HEK293 (cell line): ENCODE measurements around the gene ZNF229.
"Not testable (repeated sequence)": the region's sequence is repeated elsewhere in the genome, so short reads cannot be mapped to it uniquely, and the experiment has no call there.

Experiments used
- CTCF ChIA-PET: fragments of 350-600 bp; formaldehyde crosslinking; extraction: SDS; loops from one replicate; lab custom pipeline; 2021; ENCODE audit warnings: antibody characterized with exemption; lab: Yijun Ruan, JAX
- POLR2A ChIA-PET: fragments of 300-600 bp; formaldehyde crosslinking; extraction: SDS; loops from one replicate; lab custom pipeline; 2020; ENCODE audit warnings: antibody characterized with exemption, inconsistent platforms; lab: Yijun Ruan, JAX
- H3K27ac ChIP-seq: fragments of 200-500 bp; sonication (Bioruptor generic); 2 replicates; pipeline ENCODE4 v1.5.1; 2014; ENCODE audit warnings: low read depth, low read length, control low read depth, inconsistent platforms; ENCODE audit errors: extremely low read depth
- H3K36me3 ChIP-seq, 2 experiments: fragments of 200-500 bp in 1 of 2; sonication (Bioruptor generic) in 1 of 2; 1 replicate in 1 of 2; 2 replicates in 1 of 2; pipeline ENCODE4 v1.5.1; 2014 to 2017; ENCODE audit warnings: inconsistent platforms in 2 of 2, low read length in 2 of 2; ENCODE audit not compliant: control insufficient read depth in 2 of 2, insufficient read depth in 1 of 2
- H3K4me1 ChIP-seq: fragments of 200-500 bp; sonication (Bioruptor generic); 2 replicates; pipeline ENCODE4 v1.5.1; 2014; ENCODE audit warnings: mild to moderate bottlenecking, low read length, inconsistent platforms; ENCODE audit not compliant: control insufficient read depth, insufficient read depth
- H3K4me3 ChIP-seq: 2 replicates; pipeline ENCODE4 v1.5.1; 2011; ENCODE audit warnings: low read depth, mild to moderate bottlenecking, control low read depth, low read length, moderate library complexity
- H3K9me3 ChIP-seq: fragments of 200-500 bp; sonication (Bioruptor generic); 2 replicates; pipeline ENCODE4 v1.5.1; 2014; ENCODE audit warnings: low read depth, low read length, inconsistent platforms; ENCODE audit not compliant: control insufficient read depth, insufficient read depth
- GLIS1 ChIP-seq: fragments of 450-650 bp; formaldehyde crosslinking; IDR thresholded peaks from 2 replicates; pipeline ENCODE4 v1.5.1; 2016; ENCODE audit warnings: missing biosample characterization, missing genetic modification characterization
- HOXA7 ChIP-seq: sonication (generic); formaldehyde crosslinking; IDR thresholded peaks from 2 replicates; pipeline ENCODE4 v1.8.1; 2022; ENCODE audit warnings: missing genetic modification reagents, borderline replicate concordance
- KLF1 ChIP-seq: fragments of 450-650 bp; formaldehyde crosslinking; IDR thresholded peaks from 2 replicates; pipeline ENCODE4 v1.5.1; 2016; ENCODE audit warnings: missing biosample characterization, missing genetic modification characterization
- KLF8 ChIP-seq: fragments of 450-650 bp; formaldehyde crosslinking; IDR thresholded peaks from 2 replicates; pipeline ENCODE4 v1.5.1; 2016; ENCODE audit warnings: missing biosample characterization, missing genetic modification characterization
- KLF9 ChIP-seq: fragments of 450-650 bp; formaldehyde crosslinking; IDR thresholded peaks from 2 replicates; pipeline ENCODE4 v1.5.1; 2016; ENCODE audit warnings: missing biosample characterization, missing genetic modification characterization, low read depth
- OSR2 ChIP-seq: fragments of 450-650 bp; formaldehyde crosslinking; IDR thresholded peaks from 2 replicates; pipeline ENCODE4 v1.5.1; 2016; ENCODE audit warnings: missing biosample characterization, missing genetic modification characterization
- RBAK ChIP-seq: fragments of 450-650 bp; formaldehyde crosslinking; IDR thresholded peaks from 2 replicates; pipeline ENCODE4 v1.5.1; 2016; ENCODE audit warnings: missing biosample characterization, missing genetic modification characterization
- ZBTB10 ChIP-seq: fragments of 450-650 bp; formaldehyde crosslinking; IDR thresholded peaks from 2 replicates; pipeline ENCODE4 v1.5.1; 2016; ENCODE audit warnings: missing biosample characterization, missing genetic modification characterization
- ZBTB21 ChIP-seq: fragments of 450-650 bp; formaldehyde crosslinking; IDR thresholded peaks from 2 replicates; pipeline ENCODE4 v1.5.1; 2017; ENCODE audit warnings: missing biosample characterization, missing genetic modification characterization
- ZBTB44 ChIP-seq: fragments of 450-650 bp; IDR thresholded peaks from 2 replicates; pipeline ENCODE4 v1.5.1; 2018; ENCODE audit warnings: missing biosample characterization, mild to moderate bottlenecking, missing genetic modification characterization
- ZFP3 ChIP-seq: fragments of 450-650 bp; formaldehyde crosslinking; IDR thresholded peaks from 2 replicates; pipeline ENCODE4 v1.5.1; 2016; ENCODE audit warnings: low read depth, missing biosample characterization, missing genetic modification characterization
- ZNF138 ChIP-seq: fragments of 450-650 bp; formaldehyde crosslinking; IDR thresholded peaks from 2 replicates; pipeline ENCODE4 v1.5.1; 2016; ENCODE audit warnings: missing biosample characterization, missing genetic modification characterization, borderline replicate concordance
- ZNF146 ChIP-seq: fragments of 450-650 bp; formaldehyde crosslinking; IDR thresholded peaks from 2 replicates; pipeline ENCODE4 v1.5.1; 2016; ENCODE audit warnings: missing biosample characterization, missing genetic modification characterization
- ZNF211 ChIP-seq: fragments of 450-650 bp; formaldehyde crosslinking; IDR thresholded peaks from 2 replicates; pipeline ENCODE4 v1.5.1; 2016; ENCODE audit warnings: low read depth, missing biosample characterization, missing genetic modification characterization
- ZNF280C ChIP-seq: fragments of 450-650 bp; formaldehyde crosslinking; IDR thresholded peaks from 2 replicates; pipeline ENCODE4 v1.5.1; 2016; ENCODE audit warnings: missing biosample characterization, missing genetic modification characterization
- ZNF366 ChIP-seq: fragments of 450-650 bp; formaldehyde crosslinking; conservative IDR thresholded peaks from 2 replicates; pipeline ENCODE4 v1.5.1; 2016; ENCODE audit warnings: missing biosample characterization, missing genetic modification characterization
- ZNF37A ChIP-seq: fragments of 450-650 bp; IDR thresholded peaks from 2 replicates; pipeline ENCODE4 v1.5.1; 2018; ENCODE audit warnings: missing biosample characterization, missing genetic modification characterization
- ZNF423 ChIP-seq: fragments of 450-650 bp; formaldehyde crosslinking; IDR thresholded peaks from 2 replicates; pipeline ENCODE4 v1.5.1; 2016; ENCODE audit warnings: missing biosample characterization, missing genetic modification characterization
- ZNF449 ChIP-seq: fragments of 450-650 bp; formaldehyde crosslinking; IDR thresholded peaks from 2 replicates; pipeline ENCODE4 v1.5.1; 2017; ENCODE audit warnings: missing biosample characterization, mild to moderate bottlenecking, missing genetic modification characterization, moderate library complexity
- ZNF473 ChIP-seq: fragments of 450-650 bp; formaldehyde crosslinking; IDR thresholded peaks from 2 replicates; pipeline ENCODE4 v1.5.1; 2017; ENCODE audit warnings: missing biosample characterization, missing genetic modification characterization
- ZNF555 ChIP-seq: fragments of 450-650 bp; formaldehyde crosslinking; conservative IDR thresholded peaks from 2 replicates; pipeline ENCODE4 v1.5.1; 2017; ENCODE audit warnings: missing biosample characterization, mild to moderate bottlenecking, missing genetic modification characterization, inconsistent platforms
- ZNF558 ChIP-seq: fragments of 450-650 bp; formaldehyde crosslinking; IDR thresholded peaks from 2 replicates; pipeline ENCODE4 v1.5.1; 2016; ENCODE audit warnings: missing biosample characterization, missing genetic modification characterization
- ZNF561 ChIP-seq: fragments of 450-650 bp; IDR thresholded peaks from 2 replicates; pipeline ENCODE4 v1.5.1; 2018; ENCODE audit warnings: missing biosample characterization, missing genetic modification characterization, borderline replicate concordance
- ZNF624 ChIP-seq: fragments of 450-650 bp; formaldehyde crosslinking; IDR thresholded peaks from 2 replicates; pipeline ENCODE4 v1.5.1; 2017; ENCODE audit warnings: missing biosample characterization, missing genetic modification characterization
- ZNF626 ChIP-seq: fragments of 450-650 bp; sonication (Bioruptor Pico); formaldehyde crosslinking; IDR thresholded peaks from 2 replicates; pipeline ENCODE4 v1.5.1; 2018; ENCODE audit warnings: missing biosample characterization, missing genetic modification characterization, inconsistent platforms
- ZNF791 ChIP-seq: fragments of 450-650 bp; formaldehyde crosslinking; IDR thresholded peaks from 2 replicates; pipeline ENCODE4 v1.5.1; 2016; ENCODE audit warnings: missing biosample characterization, missing genetic modification characterization
- ZNF830 ChIP-seq: fragments of 450-650 bp; IDR thresholded peaks from 2 replicates; pipeline ENCODE4 v1.5.0; 2018; ENCODE audit warnings: missing biosample characterization, missing genetic modification characterization, low read depth, mild to moderate bottlenecking, moderate library complexity

Gene ZNF229

GRCh38 chr19:44435441-44435840 is 12.8 kb downstream of the ZNF229 start:
- TF ChIP-seq KLF9 (tag by site-specific recombination) (no peak), ZBTB44 (tag by site-specific recombination) (no peak), ZNF146 (tag by site-specific recombination) (no peak), HOXA7 (CRISPR knock-in tag) (no peak), ZBTB21 (tag by site-specific recombination) (no peak), ZNF626 (no peak), ZBTB10 (tag by site-specific recombination) (no peak), ZNF37A (tag by site-specific recombination) (no peak), ZNF555 (tag by site-specific recombination) (no peak), ZNF561 (tag by site-specific recombination) (no peak), ZNF830 (no peak)
- H3K4me3 ChIP-seq, result no peak overlapping the region
- H3K36me3 ChIP-seq, result peaks cover 6 to 22% of the 10 kb centered on the region in 2 experiments
- H3K9me3 ChIP-seq, result no peaks in the 10 kb centered on the region; the same call in 1 of the 2 replicates
- no peak overlapping the region for H3K27ac ChIP-seq
- CTCF ChIA-PET, result interaction anchor here (0.6 kb wide), 1 partner anchor 167 kb away, joined by 3 read pairs; no protein-coding TSS in a partner anchor
- no peaks in the 10 kb centered on the region for H3K4me1 ChIP-seq
- POLR2A ChIA-PET, result no interaction called here

- no peaks in the 10 kb centered on the region for H3K4me1 ChIP-seq
- no peak overlapping the region for H3K4me3 ChIP-seq
- H3K27ac ChIP-seq, result no peak overlapping the region
- peaks cover 3% of the 10 kb centered on the region for H3K9me3 ChIP-seq
- peaks cover 0 to 32% of the 10 kb centered on the region in 2 experiments for H3K36me3 ChIP-seq
- ChIA-PET CTCF (no interaction called here), POLR2A (no interaction called here)
- TF ChIP-seq ZFP3 (no peak), OSR2 (no peak), KLF8 (tag by site-specific recombination) (no peak), GLIS1 (tag by site-specific recombination) (no peak), ZNF558 (no peak), ZNF624 (tag by site-specific recombination) (no peak), ZNF791 (no peak), ZNF473 (tag by site-specific recombination) (no peak), ZNF211 (tag by site-specific recombination) (no peak), RBAK (tag by site-specific recombination) (no peak), ZNF280C (tag by site-specific recombination) (no peak), ZNF449 (tag by site-specific recombination) (no peak), ZNF138 (tag by site-specific recombination) (no peak), ZNF366 (no peak), KLF1 (tag by site-specific recombination) (no peak), ZNF423 (no peak)
Observed at GRCh38 chr19:44430956-44431355, 17.3 kb downstream of the ZNF229 start.

- H3K36me3 ChIP-seq, POLR2A ChIA-PET, CTCF ChIA-PET, H3K27ac ChIP-seq, H3K4me3 ChIP-seq, H3K4me1 ChIP-seq, H3K9me3 ChIP-seq: not testable (repeated sequence)
Observed at GRCh38 chr19:44415553-44415952, 32.7 kb downstream of the ZNF229 start.
